Peyer's patch (tissue), 4 donors: ENCODE data around the gene NAV2. TPM values are rescaled to one million over a fixed set of nuclear protein-coding genes. Genes with fewer than 3 reads are reported as not detected.
"Not testable (repeated sequence)": the region's sequence is repeated elsewhere in the genome, so short reads cannot be mapped to it uniquely, and the experiment has no call there.

Source experiments
- DNase-seq, 3 donors: peaks; one replicate each; pipeline ENCODE4 v3.0.0-alpha.2; 2017 to 2019
- H3K27ac ChIP-seq, 4 donors: fragments of 200-600 bp; sonication (generic); one replicate each; pipeline ENCODE4 v1.5.1; 2016 to 2019
- H3K27me3 ChIP-seq, 2 donors: fragments of 200-600 bp; sonication (generic); one replicate each; pipeline ENCODE4 v1.5.1; 2019
- H3K36me3 ChIP-seq, 3 donors: fragments of 200-600 bp; sonication (generic); one replicate each; pipeline ENCODE4 v1.5.1; 2016 to 2019
- H3K4me1 ChIP-seq, 4 donors: fragments of 200-600 bp; sonication (generic); one replicate each; pipeline ENCODE4 v1.5.1; 2016 to 2019
- H3K4me3 ChIP-seq, 4 donors: fragments of 200-600 bp; sonication (generic); 1 replicate in 3 of 4; 2 replicates in 1 of 4; pipeline ENCODE4 v1.5.1; 2016 to 2019; ENCODE audit warnings: mild to moderate bottlenecking in 1 of 4
- H3K9me3 ChIP-seq, 4 donors: fragments of 200-600 bp; sonication (generic); one replicate each; pipeline ENCODE4 v1.5.1; 2016 to 2019; ENCODE audit warnings: mild to moderate bottlenecking in 1 of 4
- POLR2A ChIP-seq, 2 donors: fragments of 450-650 bp; IDR thresholded peaks; one replicate each; pipeline ENCODE4 v1.5.1; 2017; ENCODE audit warnings: antibody characterized with exemption in 2 of 2, mild to moderate bottlenecking in 2 of 2, moderate library complexity in 2 of 2
- total RNA-seq, 4 donors: library from RNA; depleted of rRNA; stranded (reverse); fragments of >200 nt; gene quantifications; one replicate each; pipeline ENCODE4 v1.1.0, GENCODE V29; 2016
- TF ChIP-seq, protein P1 (sequence below), 6 experiments: fragments of 450-650 bp in 4 of 6; fragments of 200-600 bp in 2 of 6; sonication (generic) in 1 of 6; IDR thresholded peaks; one replicate each; pipeline ENCODE4 v1.5.1; 2017 to 2019; ENCODE audit warnings: antibody characterized with exemption in 6 of 6, mild to moderate bottlenecking in 3 of 6, moderate library complexity in 1 of 6

Gene NAV2
- total RNA-seq, 4 donors from 2014 or later, result 6.0 to 48.7 (median 20.1) TPM

- no peaks in the 10 kb centered on the region for H3K9me3 ChIP-seq
- TF ChIP-seq, protein P1, sequence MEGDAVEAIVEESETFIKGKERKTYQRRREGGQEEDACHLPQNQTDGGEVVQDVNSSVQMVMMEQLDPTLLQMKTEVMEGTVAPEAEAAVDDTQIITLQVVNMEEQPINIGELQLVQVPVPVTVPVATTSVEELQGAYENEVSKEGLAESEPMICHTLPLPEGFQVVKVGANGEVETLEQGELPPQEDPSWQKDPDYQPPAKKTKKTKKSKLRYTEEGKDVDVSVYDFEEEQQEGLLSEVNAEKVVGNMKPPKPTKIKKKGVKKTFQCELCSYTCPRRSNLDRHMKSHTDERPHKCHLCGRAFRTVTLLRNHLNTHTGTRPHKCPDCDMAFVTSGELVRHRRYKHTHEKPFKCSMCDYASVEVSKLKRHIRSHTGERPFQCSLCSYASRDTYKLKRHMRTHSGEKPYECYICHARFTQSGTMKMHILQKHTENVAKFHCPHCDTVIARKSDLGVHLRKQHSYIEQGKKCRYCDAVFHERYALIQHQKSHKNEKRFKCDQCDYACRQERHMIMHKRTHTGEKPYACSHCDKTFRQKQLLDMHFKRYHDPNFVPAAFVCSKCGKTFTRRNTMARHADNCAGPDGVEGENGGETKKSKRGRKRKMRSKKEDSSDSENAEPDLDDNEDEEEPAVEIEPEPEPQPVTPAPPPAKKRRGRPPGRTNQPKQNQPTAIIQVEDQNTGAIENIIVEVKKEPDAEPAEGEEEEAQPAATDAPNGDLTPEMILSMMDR (IDR thresholded peaks at IDR 0.05), result no peak
- no peak for TF ChIP-seq POLR2A (IDR thresholded peaks at IDR 0.05)
- no peak overlapping the region for H3K27ac ChIP-seq
- no peaks in the 10 kb centered on the region for H3K36me3 ChIP-seq
- DNase-seq, result no peak
- H3K4me1 ChIP-seq, result no peaks in the 10 kb centered on the region
- no peaks in the 10 kb centered on the region for H3K27me3 ChIP-seq
- H3K4me3 ChIP-seq, result no peak overlapping the region
These were observed 246.6 kb downstream of the NAV2 start for GRCh38 chr11:19959210-19959609.

GRCh38 chr11:19959648-19960059 is 247.0 kb downstream of the NAV2 start:
- no peaks in the 10 kb centered on the region for H3K9me3 ChIP-seq
- DNase-seq, result no peak
- no peak overlapping the region for H3K27ac ChIP-seq
- no peaks in the 10 kb centered on the region for H3K4me1 ChIP-seq
- H3K4me3 ChIP-seq, result no peak overlapping the region
- no peaks in the 10 kb centered on the region for H3K27me3 ChIP-seq
- no peaks in the 10 kb centered on the region for H3K36me3 ChIP-seq
- TF ChIP-seq POLR2A (IDR thresholded peaks at IDR 0.05), result no peak
- TF ChIP-seq, protein P1 (IDR thresholded peaks at IDR 0.05), result no peak

GRCh38 chr11:19960410-19960809 is 247.8 kb downstream of the NAV2 start:
- DNase-seq, H3K4me3 ChIP-seq, H3K27me3 ChIP-seq, H3K9me3 ChIP-seq, H3K4me1 ChIP-seq, H3K27ac ChIP-seq, H3K36me3 ChIP-seq: not testable (repeated sequence)

DNA sequence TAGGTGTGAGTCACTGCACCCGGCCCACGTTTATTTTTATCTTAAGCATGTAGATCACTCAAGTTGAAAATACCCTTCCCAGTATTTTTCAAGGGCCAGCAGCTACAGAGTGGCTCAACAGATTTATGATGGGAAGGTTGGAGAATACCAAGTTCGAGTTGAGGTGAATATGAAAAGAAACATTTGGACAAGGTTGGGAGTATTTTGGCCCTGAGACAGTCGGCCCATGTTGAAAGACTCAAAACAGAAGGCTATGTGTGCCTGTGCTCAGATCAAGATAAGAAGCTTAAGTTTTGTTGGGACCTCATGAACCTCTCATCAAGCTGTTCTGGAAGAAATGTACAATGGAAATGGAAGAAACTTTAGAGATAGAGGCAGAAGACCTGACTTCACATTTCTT is 248.6 kb downstream of the NAV2 start:
- no peak overlapping the region for H3K4me3 ChIP-seq

GRCh38 chr11:19962053-19962800 is 249.6 kb downstream of the NAV2 start:
- Histone ChIP-seq H3K4me3 (no peak overlapping the region), H3K27ac (no peak overlapping the region), H3K36me3 (no peaks in the 10 kb centered on the region), H3K9me3 (no peaks in the 10 kb centered on the region), H3K4me1 (no peaks in the 10 kb centered on the region), H3K27me3 (no peaks in the 10 kb centered on the region)
- TF ChIP-seq, protein P1 (IDR thresholded peaks at IDR 0.05), result no peak
- no peak for TF ChIP-seq POLR2A (IDR thresholded peaks at IDR 0.05)
- DNase-seq, result no peak

More for the DNA sequence above, 248.6 kb downstream of the NAV2 start:
- Histone ChIP-seq H3K4me1 (no peaks in the 10 kb centered on the region), H3K36me3 (no peaks in the 10 kb centered on the region), H3K27me3 (no peaks in the 10 kb centered on the region), H3K9me3 (no peaks in the 10 kb centered on the region), H3K27ac (no peak overlapping the region)
- DNase-seq, result no peak
- TF ChIP-seq POLR2A (IDR thresholded peaks at IDR 0.05), result no peak
- TF ChIP-seq, protein P1 (IDR thresholded peaks at IDR 0.05), result no peak

GRCh38 chr11:19962801-19963175 is 250.2 kb downstream of the NAV2 start:
- Histone ChIP-seq H3K27me3 (no peaks in the 10 kb centered on the region), H3K27ac (no peak overlapping the region), H3K4me1 (no peaks in the 10 kb centered on the region), H3K36me3 (no peaks in the 10 kb centered on the region), H3K4me3 (no peak overlapping the region), H3K9me3 (no peaks in the 10 kb centered on the region)
- TF ChIP-seq, protein P1 (IDR thresholded peaks at IDR 0.05), result no peak
- no peak for TF ChIP-seq POLR2A (IDR thresholded peaks at IDR 0.05)
- DNase-seq, result no peak
